SK-N-SH (cell line): Measurements from ENCODE around the gene KNL1.

Experiments used
- CHD2 ChIP-seq: fragments of 150-350 bp; IDR thresholded peaks from 2 replicates; pipeline ENCODE4 v1.6.1; 2018; ENCODE audit warnings: low read length; ENCODE audit not compliant: partially characterized antibody
- POLR2AphosphoS5 ChIP-seq: IDR thresholded peaks from 2 replicates; pipeline ENCODE4 v1.6.1; 2012; ENCODE audit warnings: low read depth, low read length
- SIN3A ChIP-seq: IDR thresholded peaks from 2 replicates; pipeline ENCODE4 v1.6.1; 2012; ENCODE audit warnings: low read depth, mild to moderate bottlenecking, low read length, moderate library complexity, borderline replicate concordance
- TF ChIP-seq, protein P1 (sequence below): fragments of 200-600 bp; sonication (generic); IDR thresholded peaks from 2 replicates; pipeline ENCODE4 v1.6.1; 2017; ENCODE audit warnings: antibody characterized with exemption, mild to moderate bottlenecking, moderate library complexity
- TF ChIP-seq, protein P2 (sequence below): IDR thresholded peaks from 2 replicates; pipeline ENCODE4 v1.6.1; 2012; ENCODE audit warnings: mild to moderate bottlenecking, low read depth, low read length, moderate library complexity
- TF ChIP-seq, protein P3 (sequence below): IDR thresholded peaks from 2 replicates; pipeline ENCODE4 v1.4.0; 2012; ENCODE audit warnings: low read depth

DNA sequence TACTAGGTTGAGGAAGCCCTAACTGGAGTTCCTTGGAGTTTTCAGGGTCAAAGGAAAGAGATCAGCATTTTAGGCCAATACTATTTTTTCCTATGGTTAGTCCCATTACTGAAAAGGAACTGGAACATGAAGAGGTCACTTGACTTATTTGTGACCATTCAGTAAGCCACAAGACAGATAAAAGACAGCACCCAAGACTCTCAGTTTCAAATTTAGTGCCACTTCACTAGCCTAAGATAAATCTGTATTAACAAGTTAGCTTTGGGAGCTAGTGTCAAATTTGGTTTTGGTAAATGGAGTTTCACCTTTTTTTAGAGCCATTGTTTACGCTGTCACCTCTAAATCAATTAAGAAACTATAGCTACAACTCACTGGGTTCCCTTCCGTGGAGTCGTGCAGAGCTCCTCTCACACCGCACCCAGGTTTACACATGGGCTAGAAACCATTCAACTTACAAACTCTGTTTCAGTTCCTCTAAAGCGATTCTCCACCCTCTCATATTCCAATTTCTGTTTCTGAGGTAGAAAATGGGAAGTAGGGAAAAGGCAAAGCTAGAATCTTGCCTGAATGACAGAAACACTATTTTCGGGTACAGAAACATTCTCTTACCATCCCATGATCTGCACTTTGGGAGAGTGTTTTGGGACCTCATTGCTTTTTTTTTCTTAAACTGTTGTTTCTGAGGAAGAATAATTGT lies 43.6 kb upstream of the KNL1 start:
- TF ChIP-seq, protein P1, sequence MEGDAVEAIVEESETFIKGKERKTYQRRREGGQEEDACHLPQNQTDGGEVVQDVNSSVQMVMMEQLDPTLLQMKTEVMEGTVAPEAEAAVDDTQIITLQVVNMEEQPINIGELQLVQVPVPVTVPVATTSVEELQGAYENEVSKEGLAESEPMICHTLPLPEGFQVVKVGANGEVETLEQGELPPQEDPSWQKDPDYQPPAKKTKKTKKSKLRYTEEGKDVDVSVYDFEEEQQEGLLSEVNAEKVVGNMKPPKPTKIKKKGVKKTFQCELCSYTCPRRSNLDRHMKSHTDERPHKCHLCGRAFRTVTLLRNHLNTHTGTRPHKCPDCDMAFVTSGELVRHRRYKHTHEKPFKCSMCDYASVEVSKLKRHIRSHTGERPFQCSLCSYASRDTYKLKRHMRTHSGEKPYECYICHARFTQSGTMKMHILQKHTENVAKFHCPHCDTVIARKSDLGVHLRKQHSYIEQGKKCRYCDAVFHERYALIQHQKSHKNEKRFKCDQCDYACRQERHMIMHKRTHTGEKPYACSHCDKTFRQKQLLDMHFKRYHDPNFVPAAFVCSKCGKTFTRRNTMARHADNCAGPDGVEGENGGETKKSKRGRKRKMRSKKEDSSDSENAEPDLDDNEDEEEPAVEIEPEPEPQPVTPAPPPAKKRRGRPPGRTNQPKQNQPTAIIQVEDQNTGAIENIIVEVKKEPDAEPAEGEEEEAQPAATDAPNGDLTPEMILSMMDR: no peak
- TF ChIP-seq SIN3A: no peak
- TF ChIP-seq POLR2AphosphoS5: no peak
- TF ChIP-seq, protein P2, sequence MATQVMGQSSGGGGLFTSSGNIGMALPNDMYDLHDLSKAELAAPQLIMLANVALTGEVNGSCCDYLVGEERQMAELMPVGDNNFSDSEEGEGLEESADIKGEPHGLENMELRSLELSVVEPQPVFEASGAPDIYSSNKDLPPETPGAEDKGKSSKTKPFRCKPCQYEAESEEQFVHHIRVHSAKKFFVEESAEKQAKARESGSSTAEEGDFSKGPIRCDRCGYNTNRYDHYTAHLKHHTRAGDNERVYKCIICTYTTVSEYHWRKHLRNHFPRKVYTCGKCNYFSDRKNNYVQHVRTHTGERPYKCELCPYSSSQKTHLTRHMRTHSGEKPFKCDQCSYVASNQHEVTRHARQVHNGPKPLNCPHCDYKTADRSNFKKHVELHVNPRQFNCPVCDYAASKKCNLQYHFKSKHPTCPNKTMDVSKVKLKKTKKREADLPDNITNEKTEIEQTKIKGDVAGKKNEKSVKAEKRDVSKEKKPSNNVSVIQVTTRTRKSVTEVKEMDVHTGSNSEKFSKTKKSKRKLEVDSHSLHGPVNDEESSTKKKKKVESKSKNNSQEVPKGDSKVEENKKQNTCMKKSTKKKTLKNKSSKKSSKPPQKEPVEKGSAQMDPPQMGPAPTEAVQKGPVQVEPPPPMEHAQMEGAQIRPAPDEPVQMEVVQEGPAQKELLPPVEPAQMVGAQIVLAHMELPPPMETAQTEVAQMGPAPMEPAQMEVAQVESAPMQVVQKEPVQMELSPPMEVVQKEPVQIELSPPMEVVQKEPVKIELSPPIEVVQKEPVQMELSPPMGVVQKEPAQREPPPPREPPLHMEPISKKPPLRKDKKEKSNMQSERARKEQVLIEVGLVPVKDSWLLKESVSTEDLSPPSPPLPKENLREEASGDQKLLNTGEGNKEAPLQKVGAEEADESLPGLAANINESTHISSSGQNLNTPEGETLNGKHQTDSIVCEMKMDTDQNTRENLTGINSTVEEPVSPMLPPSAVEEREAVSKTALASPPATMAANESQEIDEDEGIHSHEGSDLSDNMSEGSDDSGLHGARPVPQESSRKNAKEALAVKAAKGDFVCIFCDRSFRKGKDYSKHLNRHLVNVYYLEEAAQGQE: no peak
- TF ChIP-seq, protein P3, sequence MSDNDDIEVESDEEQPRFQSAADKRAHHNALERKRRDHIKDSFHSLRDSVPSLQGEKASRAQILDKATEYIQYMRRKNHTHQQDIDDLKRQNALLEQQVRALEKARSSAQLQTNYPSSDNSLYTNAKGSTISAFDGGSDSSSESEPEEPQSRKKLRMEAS: no peak
- no peak for TF ChIP-seq CHD2
